DND-41 (cell line): ENCODE measurements around the gene CLBA1.

Source experiments
- CTCF ChIP-seq: IDR thresholded peaks from 2 replicates; pipeline ENCODE4 v1.5.1; 2012; ENCODE audit warnings: borderline replicate concordance, low read length, moderate library complexity, mild to moderate bottlenecking; ENCODE audit not compliant: poor library complexity, severe bottlenecking; ENCODE audit errors: extremely low read depth
- EZH2 ChIP-seq: IDR thresholded peaks from 3 replicates; pipeline ENCODE4 v1.6.1; 2012; ENCODE audit warnings: borderline replicate concordance, low read depth, mild to moderate bottlenecking, moderate library complexity, low read length, inconsistent platforms; ENCODE audit not compliant: severe bottlenecking

DNA sequence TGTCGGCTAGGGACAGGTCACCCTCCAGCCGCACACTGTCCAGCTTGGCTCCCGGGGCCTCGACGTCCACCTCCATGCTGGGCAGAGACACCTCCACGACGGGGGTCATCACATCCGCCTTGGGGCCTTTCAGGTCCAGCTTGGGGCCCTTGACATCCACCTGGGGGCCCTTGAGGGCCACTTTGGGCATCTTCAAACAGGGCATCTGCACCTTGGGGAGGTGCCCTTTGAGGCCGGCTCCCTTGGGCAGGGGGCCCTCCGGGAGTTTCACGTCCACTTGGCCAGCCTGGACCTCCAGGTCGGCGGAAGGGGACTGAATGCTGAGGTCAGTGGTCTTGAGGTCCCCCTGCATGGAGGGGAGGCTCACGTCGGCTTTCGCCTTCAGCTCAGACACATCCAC lies 43.0 kb upstream of the CLBA1 start:
- TF ChIP-seq CTCF (no peak), EZH2 (no peak)
